Measurements from ENCODE around the gene DLGAP3.
"Not testable (repeated sequence)": the region's sequence is repeated elsewhere in the genome, so short reads cannot be mapped to it uniquely, and the experiment has no call there.

DLGAP3 gene

GRCh38 chr1:34929497-34929852, at the start of gene DLGAP3:
Gene DLGAP3 (minus strand): TSS chr1:34929650. CDS start chr1:34905383, 24,267 bp downstream.
- DNase-seq (ENCODE audit: low spot score): no peak

- DNase-seq (ENCODE audit: low spot score): no peak
Measured at GRCh38 chr1:34978921-34979320, 49.5 kb upstream of the DLGAP3 start.

- no peak for DNase-seq (ENCODE audit: low spot score)
Measured at GRCh38 chr1:34977858-34978257, 48.4 kb upstream of the DLGAP3 start.

GRCh38 chr1:34977210-34977471, 47.7 kb upstream of the DLGAP3 start:
- no peak for DNase-seq (ENCODE audit: low spot score)

- no peak for DNase-seq (ENCODE audit: low spot score)
Measured at GRCh38 chr1:34976384-34977209, 47.1 kb upstream of the DLGAP3 start.

- DNase-seq (ENCODE audit: low spot score): no peak
Measured at GRCh38 chr1:34975771-34976170, 46.3 kb upstream of the DLGAP3 start.

- no peak for DNase-seq (ENCODE audit: low spot score)
Measured at GRCh38 chr1:34975338-34975737, 45.9 kb upstream of the DLGAP3 start.

- DNase-seq (ENCODE audit: low spot score): no peak
Measured at GRCh38 chr1:34974626-34975025, 45.2 kb upstream of the DLGAP3 start.

- no peak for DNase-seq (ENCODE audit: low spot score)
Measured at GRCh38 chr1:34973326-34973725, 43.9 kb upstream of the DLGAP3 start.

GRCh38 chr1:34970829-34971228, 41.4 kb upstream of the DLGAP3 start:
- DNase-seq (ENCODE audit: low spot score): no peak

GRCh38 chr1:34970220-34970735, 40.8 kb upstream of the DLGAP3 start:
- DNase-seq (ENCODE audit: low spot score): no peak

GRCh38 chr1:34968297-34968696, 38.8 kb upstream of the DLGAP3 start:
- not testable (repeated sequence) for DNase-seq (ENCODE audit: low spot score)

- not testable (repeated sequence) for DNase-seq (ENCODE audit: low spot score)
Measured at GRCh38 chr1:34967672-34968071, 38.2 kb upstream of the DLGAP3 start.

- DNase-seq (ENCODE audit: low spot score): no peak
Measured at GRCh38 chr1:34965597-34965996, 36.1 kb upstream of the DLGAP3 start.

- no peak for DNase-seq (ENCODE audit: low spot score)
Measured at GRCh38 chr1:34950428-34950827, 21.0 kb upstream of the DLGAP3 start.

GRCh38 chr1:34948739-34949138, 19.3 kb upstream of the DLGAP3 start:
- not testable (repeated sequence) for DNase-seq (ENCODE audit: low spot score)

- DNase-seq (ENCODE audit: low spot score): not testable (repeated sequence)
Measured at GRCh38 chr1:34947641-34948314, 18.3 kb upstream of the DLGAP3 start.

GRCh38 chr1:34946211-34946610, 16.8 kb upstream of the DLGAP3 start:
- DNase-seq (ENCODE audit: low spot score): no peak

- not testable (repeated sequence) for DNase-seq (ENCODE audit: low spot score)
Measured at GRCh38 chr1:34941798-34942197, 12.3 kb upstream of the DLGAP3 start.

GRCh38 chr1:34930702-34931071, 1.2 kb upstream of the DLGAP3 start:
- no peak for DNase-seq (ENCODE audit: low spot score)

GRCh38 chr1:34929853-34930701, 627 bp upstream of the DLGAP3 start:
- no peak for DNase-seq (ENCODE audit: low spot score)

GRCh38 chr1:34928699-34929496, 552 bp downstream of the DLGAP3 start:
- peak; percentile 42 for DNase-seq (ENCODE audit: low spot score)
